ENCODE results near the gene HIVEP3.
"Not testable (repeated sequence)": the region's sequence is repeated elsewhere in the genome, so short reads cannot be mapped to it uniquely, and the experiment has no call there.

HIVEP3 gene

DNA sequence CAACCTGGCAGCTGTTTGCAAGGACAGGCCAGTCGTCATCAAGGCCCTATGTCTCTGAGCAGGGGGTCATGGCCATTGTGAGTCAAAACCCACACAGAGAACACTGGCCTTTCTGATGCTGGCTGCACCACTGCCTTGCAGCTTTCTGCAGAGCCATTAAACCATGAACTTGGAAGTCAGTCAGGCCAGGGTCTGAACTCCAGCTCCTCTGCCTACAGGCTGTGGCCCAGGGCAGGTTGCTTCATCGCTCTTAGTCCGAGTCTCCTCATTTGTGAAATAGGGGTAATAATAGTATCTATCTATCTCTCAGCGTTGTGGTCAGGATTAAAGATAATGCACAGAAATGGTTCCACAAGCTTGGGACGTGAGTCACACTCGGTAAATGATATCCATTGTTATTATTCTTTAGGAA, 35.8 kb upstream of the HIVEP3 start:
- TF ChIP-seq, protein P1, sequence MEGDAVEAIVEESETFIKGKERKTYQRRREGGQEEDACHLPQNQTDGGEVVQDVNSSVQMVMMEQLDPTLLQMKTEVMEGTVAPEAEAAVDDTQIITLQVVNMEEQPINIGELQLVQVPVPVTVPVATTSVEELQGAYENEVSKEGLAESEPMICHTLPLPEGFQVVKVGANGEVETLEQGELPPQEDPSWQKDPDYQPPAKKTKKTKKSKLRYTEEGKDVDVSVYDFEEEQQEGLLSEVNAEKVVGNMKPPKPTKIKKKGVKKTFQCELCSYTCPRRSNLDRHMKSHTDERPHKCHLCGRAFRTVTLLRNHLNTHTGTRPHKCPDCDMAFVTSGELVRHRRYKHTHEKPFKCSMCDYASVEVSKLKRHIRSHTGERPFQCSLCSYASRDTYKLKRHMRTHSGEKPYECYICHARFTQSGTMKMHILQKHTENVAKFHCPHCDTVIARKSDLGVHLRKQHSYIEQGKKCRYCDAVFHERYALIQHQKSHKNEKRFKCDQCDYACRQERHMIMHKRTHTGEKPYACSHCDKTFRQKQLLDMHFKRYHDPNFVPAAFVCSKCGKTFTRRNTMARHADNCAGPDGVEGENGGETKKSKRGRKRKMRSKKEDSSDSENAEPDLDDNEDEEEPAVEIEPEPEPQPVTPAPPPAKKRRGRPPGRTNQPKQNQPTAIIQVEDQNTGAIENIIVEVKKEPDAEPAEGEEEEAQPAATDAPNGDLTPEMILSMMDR (IDR thresholded peaks at IDR 0.05; ENCODE audit: insufficient read depth, low read depth, low read length, missing control alignments) = no peak
- DNase-seq (ENCODE audit: low read depth) = peak; percentile 79
- no peak overlapping the region for H3K4me3 ChIP-seq (ENCODE audit: low read length)

DNA sequence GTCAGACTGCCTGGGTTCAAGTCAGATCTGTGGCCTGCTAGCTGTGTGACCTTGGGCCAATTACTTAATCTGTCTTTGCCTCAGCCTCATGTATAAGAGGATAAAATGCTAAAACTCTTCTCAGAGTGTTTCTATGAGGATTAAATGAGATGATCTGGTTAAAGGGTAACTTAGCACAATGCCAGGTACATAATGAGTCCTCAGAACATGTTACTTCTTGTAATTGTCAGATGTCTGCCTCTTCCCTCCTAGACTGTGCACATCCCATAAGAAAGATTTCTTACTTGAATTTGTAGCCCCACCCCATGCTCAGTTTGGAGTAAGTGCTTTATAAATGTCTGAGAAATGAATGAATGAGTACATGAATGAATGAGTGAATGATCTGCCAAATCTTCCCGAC, 34.6 kb upstream of the HIVEP3 start:
- TF ChIP-seq, protein P1 (IDR thresholded peaks at IDR 0.05; ENCODE audit: insufficient read depth, low read depth, low read length, missing control alignments) = no peak
- DNase-seq (ENCODE audit: low read depth) = peak; percentile 47

DNA sequence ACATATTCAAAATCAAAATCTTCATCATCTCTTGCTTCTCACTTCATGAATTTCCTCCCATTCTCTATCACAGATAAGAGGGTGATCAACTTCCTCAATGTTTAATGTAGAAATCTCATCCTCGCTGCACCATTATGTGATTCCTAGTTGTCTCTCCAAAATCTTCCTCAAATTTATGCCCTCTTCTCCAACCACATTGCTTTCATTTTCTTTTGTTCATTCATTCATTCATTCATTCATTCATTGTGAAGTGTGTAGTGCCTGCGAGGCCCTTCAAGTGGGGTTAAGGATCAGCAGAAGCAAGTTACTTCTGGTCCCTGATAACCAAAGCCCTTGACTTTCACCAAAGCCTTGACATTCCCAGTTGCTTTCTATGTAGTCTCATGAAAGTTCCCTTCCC, 33.5 kb upstream of the HIVEP3 start:
- TF ChIP-seq, protein P1 (IDR thresholded peaks at IDR 0.05; ENCODE audit: insufficient read depth, low read depth, low read length, missing control alignments) = no peak
- DNase-seq (ENCODE audit: low read depth) = no peak
- no peak overlapping the region for H3K4me3 ChIP-seq (ENCODE audit: low read length)

More for the DNA sequence above, 34.6 kb upstream of the HIVEP3 start:
- H3K4me3 ChIP-seq (ENCODE audit: low read length) = no peak overlapping the region

- H3K4me3 ChIP-seq (ENCODE audit: low read length); DNase-seq (ENCODE audit: low read depth): not testable (repeated sequence)
These were observed 32.8 kb upstream of the HIVEP3 start for GRCh38 chr1:41951492-41951891.

DNA sequence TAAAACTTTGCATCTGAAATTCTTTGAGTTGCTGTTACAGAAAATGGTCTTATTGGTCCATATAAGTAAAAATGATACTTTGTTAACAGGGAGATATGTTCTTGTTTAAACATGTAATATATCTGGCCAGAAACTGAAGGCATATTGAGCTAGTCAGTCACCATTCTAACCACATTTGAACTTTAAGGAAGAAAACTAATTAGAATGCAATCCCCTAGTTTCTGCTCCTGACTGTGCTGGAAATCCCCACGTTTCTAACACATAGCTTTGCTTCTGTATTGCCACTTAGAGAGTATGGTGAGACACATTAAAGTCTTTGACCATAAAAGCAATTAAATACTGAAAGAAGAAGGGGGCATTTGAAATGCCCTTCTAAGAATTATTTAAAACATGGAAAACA, 32.1 kb upstream of the HIVEP3 start:
- H3K4me3 ChIP-seq (ENCODE audit: low read length) = no peak overlapping the region
- TF ChIP-seq, protein P1 (IDR thresholded peaks at IDR 0.05; ENCODE audit: insufficient read depth, low read depth, low read length, missing control alignments) = no peak
- peak; percentile 24 for DNase-seq (ENCODE audit: low read depth)

- DNase-seq (ENCODE audit: low read depth) = not testable (repeated sequence)
These were observed 27.2 kb upstream of the HIVEP3 start for GRCh38 chr1:41945946-41946345.

DNA sequence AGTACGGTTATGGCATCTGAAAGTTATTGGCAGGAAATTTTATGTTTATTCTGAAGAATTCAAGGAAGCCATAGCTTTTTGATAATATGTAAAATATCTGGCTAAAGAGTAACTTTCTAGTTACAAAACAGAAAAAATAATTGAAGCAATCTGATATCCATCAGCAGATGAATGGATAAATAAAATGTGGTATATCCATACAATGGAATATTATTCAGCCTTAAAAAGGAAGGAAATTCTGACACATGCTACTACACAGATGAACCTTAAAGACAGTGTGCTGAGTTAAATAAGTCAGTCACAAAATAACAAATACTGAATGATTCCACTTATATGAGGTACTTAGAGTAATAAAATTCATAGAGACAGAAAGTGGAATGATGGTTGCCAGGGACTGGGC, 25.0 kb upstream of the HIVEP3 start:
- TF ChIP-seq, protein P1 (IDR thresholded peaks at IDR 0.05; ENCODE audit: insufficient read depth, low read depth, low read length, missing control alignments) = no peak
- H3K4me3 ChIP-seq (ENCODE audit: low read length) = no peak overlapping the region
- no peak for DNase-seq (ENCODE audit: low read depth)

More at GRCh38 chr1:41945946-41946345, 27.2 kb upstream of the HIVEP3 start:
- H3K4me3 ChIP-seq (ENCODE audit: low read length) = not testable (repeated sequence)

DNA sequence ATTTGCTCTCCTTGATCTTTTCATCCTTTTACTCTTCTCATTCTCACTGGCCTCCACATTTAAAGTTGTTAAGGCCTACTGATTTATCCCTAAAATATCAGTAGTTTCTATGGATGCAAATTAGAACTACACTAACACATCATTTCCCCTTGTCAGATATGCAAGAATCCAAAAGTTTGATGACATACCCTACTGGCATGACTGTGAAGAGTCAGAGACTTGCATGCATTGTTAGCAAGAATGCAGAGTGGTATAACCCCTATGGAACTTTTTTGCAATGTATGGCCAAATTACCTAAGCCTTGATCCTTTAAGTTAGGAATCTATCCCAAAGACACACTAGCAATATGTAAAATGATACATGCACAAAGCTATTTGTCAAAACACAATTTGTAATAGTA, 23.6 kb upstream of the HIVEP3 start:
- TF ChIP-seq, protein P1 (IDR thresholded peaks at IDR 0.05; ENCODE audit: insufficient read depth, low read depth, low read length, missing control alignments) = no peak
- DNase-seq (ENCODE audit: low read depth) = no peak
- H3K4me3 ChIP-seq (ENCODE audit: low read length) = no peak overlapping the region

Data from epithelial cell of esophagus (primary cell).